GM18502 (cell line): ENCODE data around the gene HCRTR1.
"Not testable (repeated sequence)": the region's sequence is repeated elsewhere in the genome, so short reads cannot be mapped to it uniquely, and the experiment has no call there.

Source experiments
- ATAC-seq: cut with Tn5 transposase; IDR thresholded peaks from one replicate; pipeline ENCODE4 v1.9.1; 2021; ENCODE audit warnings: mild to moderate bottlenecking; ENCODE audit not compliant: unreplicated experiment, poor library complexity

HCRTR1 gene

DNA sequence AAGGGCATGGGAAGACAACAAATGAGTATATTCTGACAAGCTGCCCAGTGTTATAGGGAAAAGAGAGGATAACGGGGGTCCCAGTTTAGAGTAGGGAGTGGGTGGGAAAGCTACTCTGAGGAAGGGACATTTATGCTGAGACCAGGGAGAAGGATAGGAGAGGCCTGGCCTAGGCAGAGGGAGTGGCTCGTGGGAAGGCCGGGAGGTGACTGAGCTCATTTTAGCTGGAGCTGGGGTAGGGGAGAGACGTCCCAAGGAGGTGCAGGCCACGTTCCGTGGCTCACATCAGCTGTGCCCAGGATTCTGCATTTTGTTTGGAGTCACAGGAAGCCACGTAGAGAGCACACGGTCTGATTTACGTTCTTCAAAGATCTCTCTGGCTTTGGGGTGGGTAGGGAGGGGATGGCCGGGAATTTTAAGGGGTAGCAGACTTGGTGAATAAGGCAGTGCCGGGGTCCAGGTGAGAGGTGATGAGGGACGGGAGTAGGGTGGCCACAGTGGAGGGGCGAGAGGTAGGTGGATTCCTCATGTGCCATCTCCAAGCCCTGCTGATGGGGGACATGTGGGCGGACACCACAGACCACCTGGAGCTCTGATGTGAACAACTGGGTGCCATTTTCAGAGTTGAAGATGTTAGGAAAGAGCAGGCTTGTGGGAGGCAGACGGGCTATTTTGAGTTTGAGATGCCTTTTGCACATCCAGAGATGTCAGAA lies 36.4 kb upstream of the HCRTR1 start:
- ATAC-seq, result no peak

DNA sequence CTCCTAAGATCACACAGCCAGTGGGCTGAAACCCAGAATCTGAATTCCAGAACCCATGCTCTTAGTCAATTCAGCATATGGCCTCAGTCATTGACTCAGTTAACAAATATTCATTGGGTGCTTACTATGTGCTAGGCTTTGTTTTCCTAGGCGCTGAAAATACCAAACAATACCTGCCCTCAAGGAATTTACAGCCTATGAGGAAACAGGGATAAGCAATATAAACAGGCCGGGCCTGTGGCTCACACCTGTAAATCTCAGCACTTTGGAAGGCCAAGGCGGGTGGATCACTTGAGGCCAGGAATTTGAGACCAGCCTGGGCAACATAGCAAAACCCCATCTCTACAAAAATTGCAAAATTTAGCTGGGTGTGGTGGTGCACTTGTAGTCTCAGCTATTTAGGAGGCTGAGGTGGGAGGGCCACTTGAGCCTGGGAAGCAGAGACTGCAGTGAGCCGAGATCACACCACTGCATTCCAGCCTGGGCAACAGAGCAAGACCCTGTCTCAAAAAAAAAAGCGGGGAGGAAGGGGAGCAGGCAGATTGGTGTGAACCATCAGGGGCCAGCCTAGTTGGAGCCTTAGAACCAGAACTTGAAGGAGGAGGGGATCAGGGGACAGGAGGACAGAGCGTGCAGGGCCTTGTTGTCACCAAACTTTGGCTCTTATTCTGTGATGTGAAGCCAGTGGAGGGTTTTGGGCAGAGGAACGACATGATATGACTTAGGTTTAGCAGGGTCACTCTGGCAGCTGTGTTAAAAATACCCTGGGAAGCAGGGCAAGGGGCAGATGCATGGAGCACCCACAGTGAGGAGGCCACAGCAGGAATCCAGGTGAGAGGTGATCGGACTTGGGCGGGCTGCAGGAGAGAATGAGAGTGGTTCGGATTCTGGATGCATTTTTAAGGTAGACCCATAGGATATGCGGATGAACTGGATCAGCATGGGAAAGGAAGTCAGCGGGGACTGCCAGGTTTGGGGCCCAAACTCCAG lies 35.4 kb upstream of the HCRTR1 start:
- ATAC-seq, result no peak

DNA sequence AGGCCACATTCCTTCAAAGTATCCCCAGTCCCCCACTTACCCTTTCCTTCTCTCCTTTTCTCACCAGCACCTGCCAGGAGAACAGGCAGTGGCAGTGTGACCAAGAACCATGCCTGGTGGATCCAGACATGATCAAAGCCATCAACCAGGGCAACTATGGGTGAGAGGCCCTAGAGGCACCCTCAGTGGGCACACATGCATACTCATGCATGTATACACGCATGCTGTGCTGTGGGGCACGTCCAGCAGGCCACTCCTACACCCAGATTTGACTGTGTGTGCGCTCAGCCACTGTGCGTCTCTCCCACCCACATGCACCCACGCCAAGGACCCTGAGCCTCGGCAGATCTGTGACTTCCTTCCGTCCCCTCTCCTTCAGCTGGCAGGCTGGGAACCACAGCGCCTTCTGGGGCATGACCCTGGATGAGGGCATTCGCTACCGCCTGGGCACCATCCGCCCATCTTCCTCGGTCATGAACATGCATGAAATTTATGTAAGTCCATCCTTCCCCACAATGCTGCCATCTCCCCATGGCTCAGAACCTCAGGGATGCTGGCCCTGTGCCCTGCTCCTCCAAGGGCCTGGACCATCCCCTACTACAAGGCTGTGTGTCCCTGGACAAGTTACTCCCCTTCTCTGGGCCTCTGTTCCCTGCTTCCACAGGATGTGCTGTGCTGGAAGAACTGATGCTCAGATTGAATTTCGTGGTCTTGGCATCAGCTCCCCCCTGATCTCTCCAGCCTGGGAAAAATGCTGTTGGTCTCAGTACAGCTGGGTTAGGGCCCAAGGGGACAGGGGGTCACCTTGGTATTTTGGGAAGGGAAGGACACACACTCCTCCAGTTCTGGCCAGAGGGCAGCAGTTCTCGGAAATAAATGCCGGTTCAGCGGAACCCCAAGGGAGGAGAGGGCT lies 34.2 kb upstream of the HCRTR1 start:
- ATAC-seq, result no peak

DNA sequence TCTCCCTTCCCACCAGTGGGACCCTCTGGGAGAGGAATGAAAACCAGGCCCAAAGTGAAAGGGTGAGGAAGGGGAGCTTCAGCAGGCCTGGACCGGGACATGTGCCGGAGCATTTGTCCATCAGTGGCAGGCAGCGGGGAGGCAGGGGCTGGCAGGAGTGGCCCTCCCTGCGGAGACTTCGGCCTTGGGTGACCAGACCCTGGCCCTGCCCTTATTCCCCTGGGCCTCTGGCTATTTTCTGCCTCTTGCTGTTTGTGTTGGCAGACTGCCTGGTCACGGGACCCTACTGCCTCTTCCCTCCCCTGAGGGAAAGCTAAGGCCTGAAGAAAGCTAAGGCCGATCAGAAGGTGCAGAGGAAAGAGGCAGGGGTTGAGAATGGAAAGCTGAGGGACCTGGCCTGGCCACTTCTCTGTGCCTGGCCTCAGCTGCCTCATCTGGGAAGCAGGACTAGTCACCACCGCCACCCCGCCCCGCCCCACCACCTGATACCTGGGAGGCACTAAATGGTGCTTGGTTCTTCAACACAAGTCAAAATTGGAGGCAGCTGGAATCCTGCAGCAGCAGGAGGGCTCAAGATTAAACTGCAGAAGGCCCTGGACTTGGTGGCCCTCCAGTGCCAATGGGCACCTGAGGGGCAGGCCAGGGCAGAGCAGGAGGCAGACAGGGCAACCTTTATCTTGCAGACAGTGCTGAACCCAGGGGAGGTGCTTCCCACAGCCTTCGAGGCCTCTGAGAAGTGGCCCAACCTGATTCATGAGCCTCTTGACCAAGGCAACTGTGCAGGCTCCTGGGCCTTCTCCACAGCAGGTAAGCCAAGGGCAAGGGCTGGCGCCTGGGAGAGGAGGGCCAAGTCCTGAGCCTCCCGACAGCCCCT lies 33.3 kb upstream of the HCRTR1 start:
- no peak for ATAC-seq

DNA sequence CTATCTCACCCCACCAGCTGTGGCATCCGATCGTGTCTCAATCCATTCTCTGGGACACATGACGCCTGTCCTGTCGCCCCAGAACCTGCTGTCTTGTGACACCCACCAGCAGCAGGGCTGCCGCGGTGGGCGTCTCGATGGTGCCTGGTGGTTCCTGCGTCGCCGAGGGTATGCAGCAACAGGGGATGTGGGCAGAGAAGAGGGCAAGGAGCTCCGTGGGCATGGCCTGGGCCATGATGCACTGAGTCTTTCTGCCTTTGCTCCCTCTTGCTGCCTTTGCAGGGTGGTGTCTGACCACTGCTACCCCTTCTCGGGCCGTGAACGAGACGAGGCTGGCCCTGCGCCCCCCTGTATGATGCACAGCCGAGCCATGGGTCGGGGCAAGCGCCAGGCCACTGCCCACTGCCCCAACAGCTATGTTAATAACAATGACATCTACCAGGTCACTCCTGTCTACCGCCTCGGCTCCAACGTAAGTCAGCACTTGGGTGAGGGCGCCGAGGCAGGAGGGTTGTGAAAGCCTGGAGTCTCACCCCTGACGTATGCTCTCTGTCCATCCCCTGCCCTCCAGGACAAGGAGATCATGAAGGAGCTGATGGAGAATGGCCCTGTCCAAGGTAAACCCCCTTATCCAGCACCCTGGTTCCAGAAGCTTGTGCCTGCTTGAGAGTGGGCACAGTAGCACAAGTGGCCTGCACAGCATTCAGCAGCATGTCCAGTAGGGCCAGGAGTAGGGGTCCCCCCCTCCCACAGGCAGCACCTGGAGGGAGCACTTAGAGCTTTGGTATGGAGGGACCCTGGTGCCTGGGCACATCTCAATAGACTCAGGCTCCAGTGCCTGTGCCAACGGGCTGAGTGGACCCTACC lies 32.4 kb upstream of the HCRTR1 start:
- no peak for ATAC-seq

DNA sequence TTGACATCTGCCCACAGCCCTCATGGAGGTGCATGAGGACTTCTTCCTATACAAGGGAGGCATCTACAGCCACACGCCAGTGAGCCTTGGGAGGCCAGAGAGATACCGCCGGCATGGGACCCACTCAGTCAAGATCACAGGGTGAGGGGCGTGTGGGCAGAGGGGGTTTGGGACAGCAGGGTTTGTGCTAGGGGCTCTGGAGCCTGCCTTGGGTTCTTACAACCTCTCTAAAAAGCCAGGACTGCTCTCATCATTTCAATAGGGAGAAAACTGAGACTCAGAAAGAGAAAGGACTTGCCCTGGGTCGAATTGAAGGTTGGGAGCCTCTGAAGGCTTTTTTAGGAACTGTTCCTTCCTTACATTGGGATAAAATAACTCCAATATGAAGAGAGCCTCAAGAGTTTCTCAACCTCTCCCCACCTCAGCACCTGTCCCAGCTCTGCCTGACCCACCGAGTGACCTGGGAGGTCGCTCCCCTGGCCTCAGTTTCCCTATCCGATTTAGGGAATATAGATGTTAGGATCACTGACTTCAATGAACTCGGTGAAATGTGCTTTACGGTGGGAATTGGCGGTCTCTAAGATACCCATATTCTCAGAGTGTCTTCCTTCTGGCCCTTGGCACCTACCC lies 31.6 kb upstream of the HCRTR1 start:
- ATAC-seq, result no peak

DNA sequence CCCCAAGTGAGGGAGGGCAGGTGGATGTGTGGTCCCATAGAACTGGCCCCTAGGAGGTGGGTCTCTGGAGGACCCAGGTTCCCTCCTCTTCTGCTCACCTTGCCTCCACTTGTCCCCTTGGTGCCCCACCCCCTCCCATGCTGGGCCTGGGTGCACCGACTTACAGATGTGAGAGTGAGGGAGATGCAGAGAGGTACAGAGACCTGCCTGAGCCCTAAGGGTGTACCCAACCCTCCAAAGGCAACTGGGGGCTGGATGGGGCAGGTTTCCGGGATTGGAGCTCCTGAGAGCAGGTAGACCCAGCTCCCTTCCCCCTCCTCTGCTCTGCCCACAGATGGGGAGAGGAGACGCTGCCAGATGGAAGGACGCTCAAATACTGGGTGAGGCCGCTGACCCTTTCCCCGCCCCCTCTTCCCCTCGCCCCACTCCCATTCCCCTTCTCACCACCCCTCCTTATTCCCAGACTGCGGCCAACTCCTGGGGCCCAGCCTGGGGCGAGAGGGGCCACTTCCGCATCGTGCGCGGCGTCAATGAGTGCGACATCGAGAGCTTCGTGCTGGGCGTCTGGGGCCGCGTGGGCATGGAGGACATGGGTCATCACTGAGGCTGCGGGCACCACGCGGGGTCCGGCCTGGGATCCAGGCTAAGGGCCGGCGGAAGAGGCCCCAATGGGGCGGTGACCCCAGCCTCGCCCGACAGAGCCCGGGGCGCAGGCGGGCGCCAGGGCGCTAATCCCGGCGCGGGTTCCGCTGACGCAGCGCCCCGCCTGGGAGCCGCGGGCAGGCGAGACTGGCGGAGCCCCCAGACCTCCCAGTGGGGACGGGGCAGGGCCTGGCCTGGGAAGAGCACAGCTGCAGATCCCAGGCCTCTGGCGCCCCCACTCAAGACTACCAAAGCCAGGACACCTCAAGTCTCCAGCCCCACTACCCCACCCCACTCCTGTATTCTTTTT lies 30.8 kb upstream of the HCRTR1 start:
- ATAC-seq, result no peak

DNA sequence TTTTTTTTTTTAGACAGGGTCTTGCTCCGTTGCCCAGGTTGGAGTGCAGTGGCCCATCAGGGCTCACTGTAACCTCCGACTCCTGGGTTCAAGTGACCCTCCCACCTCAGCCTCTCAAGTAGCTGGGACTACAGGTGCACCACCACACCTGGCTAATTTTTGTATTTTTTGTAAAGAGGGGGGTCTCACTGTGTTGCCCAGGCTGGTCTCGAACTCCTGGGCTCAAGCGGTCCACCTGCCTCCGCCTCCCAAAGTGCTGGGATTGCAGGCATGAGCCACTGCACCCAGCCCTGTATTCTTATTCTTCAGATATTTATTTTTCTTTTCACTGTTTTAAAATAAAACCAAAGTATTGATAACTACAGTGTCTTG lies 30.2 kb upstream of the HCRTR1 start:
- not testable (repeated sequence) for ATAC-seq

DNA sequence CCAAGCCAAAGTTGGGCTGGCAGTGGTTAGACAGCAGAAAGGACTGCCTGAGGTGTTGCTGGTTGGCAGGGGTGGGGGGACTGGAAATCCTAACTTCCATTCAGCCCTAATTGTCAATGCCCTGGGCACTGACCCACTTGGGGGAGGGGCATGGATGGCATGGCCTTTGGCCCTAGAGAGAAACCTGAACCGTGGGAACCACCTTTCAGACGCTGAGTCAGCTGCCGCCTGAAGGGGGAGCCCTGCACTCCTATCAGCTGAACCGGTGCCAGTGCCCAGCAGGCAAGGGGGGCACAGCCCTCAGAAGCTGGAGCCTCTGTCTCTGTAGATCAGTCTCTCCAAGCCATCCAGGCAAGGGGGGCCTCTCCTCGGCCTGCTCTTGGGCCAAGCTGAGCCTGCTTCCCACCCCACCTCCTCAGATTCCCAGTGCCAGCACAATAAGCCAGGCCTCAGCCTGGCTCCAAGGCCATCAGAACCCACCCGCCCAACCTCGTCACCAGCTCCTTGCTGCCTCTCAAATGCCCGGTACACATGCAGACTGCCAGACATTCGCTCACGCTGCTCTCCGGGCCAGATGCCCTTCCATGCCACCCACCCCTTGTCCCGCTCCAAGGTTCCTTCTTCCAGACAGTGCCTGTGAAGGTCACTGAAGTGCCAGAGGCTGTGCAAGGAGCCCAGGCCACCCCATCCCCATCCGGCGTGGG lies 29.6 kb upstream of the HCRTR1 start:
- no peak for ATAC-seq

DNA sequence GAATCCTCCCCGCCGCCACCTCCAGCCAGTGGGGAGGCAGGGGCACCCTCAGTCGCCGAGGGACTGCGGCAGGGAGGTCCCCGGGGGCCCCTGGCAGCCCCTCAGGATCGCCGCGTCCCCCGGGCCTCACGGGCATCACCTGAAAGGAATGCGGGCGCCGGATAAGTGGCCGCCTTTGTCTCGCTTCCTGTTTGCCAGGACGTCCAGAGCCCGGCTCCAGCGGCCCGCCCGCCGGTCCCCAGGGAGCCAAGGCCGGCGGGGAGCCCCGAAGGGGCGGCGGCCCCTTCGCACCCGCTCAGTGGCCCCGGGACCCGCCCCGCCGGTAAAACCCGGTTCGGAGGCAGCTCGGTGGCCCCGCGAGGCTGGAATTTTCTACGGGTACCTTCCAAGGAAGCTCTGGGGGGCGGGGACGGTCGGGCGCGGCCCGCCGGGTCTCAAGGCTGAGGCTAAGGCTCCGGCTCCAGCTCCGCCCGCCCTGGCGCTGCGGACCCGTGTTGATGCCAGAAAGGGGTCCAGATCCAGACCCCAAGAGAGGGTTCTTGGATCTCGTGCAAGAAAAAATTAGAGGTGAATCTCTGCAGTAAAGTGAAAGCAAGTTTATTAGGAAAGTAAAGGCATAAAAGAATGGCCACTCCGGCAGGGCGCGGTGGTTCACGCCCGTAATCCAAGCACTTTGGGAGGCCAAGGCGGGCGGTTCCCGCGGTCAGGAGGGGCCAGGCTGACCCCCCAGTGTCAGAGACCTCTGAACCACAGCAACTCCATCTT lies 28.6 kb upstream of the HCRTR1 start:
- ATAC-seq, result no peak

DNA sequence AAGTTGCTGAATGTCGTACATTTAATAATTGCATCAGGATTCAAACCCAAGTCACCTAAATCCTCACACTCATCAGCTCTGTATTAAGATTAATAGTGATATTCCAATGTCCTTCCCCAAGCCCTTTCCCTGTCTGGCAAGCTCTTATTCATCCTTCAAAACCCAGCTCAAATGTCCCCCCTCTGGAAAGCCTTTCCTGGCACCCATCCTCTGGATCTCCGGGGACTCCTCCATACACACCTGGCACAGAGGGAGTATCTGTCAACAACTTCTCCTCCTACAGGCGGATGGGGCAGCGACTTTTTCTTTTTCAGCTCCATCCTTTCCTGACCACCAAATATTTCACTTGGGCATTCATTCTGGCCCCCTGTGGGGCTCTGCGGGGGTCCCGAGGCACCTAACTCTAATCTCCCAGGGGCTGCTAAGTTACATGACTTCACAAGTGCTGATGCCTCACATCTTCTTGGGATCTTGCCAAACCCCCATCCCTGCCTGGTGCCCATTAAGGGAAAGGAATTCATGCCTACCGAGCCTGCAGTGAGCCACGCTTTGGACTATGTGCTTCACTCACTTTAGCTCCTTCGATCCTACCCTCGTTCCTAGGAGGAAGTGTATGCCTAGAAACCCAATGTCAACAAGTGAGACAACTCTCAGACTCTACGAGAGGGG lies 25.9 kb upstream of the HCRTR1 start:
- no peak for ATAC-seq

DNA sequence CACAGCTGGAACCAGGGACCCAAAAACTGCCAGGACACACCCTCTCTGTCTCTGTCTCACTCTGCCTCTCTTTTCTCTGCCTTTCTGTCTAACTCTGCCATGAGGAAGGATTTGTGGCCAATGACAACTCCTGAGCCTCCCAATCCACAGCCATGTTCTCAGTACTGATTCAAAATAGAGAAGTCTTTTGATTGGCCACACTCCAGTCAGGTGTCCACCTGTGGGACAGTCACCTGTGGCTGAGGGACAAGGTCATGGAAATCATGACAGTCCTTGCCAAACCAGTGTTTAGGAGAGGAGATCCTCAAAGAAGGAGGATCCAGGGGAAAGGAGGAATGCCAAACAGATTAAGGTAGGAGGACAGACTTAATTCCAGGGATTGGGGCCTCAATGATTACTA lies 25.4 kb upstream of the HCRTR1 start:
- ATAC-seq, result no peak

DNA sequence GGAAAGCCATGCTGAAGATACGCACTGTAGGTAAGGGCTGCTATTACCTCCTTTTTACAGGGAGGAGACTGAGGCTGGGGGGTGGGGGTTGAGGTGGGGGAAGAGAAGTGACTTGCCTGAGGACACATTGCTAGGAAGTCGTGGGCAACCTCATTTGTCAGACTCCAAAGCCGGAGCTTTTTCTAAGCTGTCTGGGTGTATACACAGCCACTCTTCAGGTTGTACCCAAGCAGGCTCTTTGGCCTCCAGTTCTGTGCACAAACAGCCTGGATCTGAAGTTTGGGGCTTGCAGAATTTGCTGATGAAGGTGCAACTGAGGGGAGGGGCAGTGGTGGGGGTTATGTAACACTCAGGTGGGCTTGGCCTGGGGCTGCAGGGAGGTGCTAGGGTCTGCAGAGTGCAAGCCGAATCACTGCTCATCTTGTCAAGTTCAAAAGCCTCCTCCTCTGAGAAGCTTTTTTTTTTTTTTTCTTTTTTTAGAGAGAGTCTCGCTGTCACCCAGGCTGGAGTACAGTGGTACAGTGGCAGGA lies 24.3 kb upstream of the HCRTR1 start:
- ATAC-seq, result no peak

DNA sequence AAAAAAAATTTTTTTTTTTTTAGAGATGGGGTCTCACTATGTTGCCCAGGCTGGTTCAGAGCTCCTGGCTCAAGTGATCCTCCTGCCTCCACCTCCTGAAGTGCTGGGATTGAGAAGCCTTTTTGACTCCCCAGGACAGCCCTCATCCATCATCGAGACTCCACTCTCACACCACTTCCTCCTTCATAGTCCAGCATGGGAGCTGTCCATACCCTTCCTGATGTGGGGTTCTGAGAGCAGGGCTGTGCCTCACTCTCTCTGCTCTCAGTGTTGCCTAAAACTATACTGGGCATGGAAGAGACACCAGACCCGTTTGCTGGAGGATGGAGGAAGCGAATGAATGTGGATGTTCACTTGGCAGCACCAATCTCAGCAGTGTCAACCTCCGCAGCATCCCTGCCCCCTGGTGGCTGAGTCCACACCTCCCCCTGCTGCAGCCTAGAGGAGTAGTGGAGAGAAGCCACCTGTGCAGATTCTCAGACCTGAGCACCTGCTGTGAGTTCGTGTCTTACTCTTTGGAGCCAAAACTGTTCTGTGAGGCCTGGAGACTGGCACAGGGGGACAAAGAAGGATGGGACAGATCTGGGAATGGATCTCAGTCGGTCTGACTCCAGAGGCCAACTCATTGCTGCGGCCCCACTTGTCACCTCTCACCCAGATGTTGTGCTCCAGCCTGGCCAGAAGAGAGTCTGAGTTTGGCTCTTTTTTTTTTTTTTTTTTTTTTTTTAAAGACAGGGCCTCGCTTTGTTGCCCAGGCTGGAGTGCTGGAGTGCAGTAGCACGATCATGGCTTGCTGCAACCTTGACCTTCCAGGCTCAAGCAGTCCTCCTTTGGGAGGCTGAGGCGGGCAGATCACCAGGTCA lies 23.5 kb upstream of the HCRTR1 start:
- no peak for ATAC-seq
